MM.1S (cell line): Measurements from ENCODE around the gene MAN1C1.

ENCODE experiments used
- EZH2phosphoT487 ChIP-seq: fragments of 300-600 bp; sonication (generic); IDR thresholded peaks from 2 replicates; pipeline ENCODE4 v1.6.1; 2018; ENCODE audit warnings: antibody characterized with exemption, low read length
- TF ChIP-seq, protein P1 (sequence below): fragments of 300-600 bp; sonication (generic); IDR thresholded peaks from 2 replicates; pipeline ENCODE4 v1.5.1; 2016; ENCODE audit warnings: antibody characterized with exemption, low read length, mixed read lengths

DNA sequence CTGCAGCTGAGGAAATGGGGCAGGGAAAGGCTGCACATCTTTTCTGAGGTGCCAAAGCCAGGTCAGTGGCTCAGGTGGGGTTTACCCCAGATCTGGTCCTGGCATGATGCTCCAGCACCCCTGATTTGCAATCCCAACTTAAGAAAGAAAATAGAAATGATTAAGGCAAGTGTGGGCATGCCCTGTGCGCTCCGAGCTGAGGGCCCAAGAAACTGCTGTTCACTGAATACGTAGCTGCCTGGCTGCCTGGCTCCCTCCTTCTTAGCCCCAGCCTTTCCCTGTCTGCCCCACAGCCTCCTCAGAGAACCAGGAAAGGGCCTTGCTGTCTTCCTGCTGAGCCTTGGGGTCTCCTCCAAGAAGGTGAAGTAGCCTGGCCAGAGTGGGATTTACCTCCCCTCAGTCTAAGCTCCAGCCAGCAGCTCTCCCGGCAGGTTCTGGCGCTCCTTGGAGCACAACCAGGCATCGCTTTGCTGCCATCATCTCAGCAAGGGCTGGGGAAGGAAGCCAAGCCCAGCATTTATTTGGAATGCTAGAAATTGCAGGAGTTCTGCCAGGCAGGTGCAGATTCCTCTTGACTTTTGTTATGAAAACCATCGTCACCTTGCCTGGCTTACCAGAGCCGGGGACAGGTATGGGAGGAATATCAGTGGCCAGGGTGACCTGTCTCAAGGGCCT lies 132.1 kb downstream of the MAN1C1 start:
- TF ChIP-seq, protein P1, sequence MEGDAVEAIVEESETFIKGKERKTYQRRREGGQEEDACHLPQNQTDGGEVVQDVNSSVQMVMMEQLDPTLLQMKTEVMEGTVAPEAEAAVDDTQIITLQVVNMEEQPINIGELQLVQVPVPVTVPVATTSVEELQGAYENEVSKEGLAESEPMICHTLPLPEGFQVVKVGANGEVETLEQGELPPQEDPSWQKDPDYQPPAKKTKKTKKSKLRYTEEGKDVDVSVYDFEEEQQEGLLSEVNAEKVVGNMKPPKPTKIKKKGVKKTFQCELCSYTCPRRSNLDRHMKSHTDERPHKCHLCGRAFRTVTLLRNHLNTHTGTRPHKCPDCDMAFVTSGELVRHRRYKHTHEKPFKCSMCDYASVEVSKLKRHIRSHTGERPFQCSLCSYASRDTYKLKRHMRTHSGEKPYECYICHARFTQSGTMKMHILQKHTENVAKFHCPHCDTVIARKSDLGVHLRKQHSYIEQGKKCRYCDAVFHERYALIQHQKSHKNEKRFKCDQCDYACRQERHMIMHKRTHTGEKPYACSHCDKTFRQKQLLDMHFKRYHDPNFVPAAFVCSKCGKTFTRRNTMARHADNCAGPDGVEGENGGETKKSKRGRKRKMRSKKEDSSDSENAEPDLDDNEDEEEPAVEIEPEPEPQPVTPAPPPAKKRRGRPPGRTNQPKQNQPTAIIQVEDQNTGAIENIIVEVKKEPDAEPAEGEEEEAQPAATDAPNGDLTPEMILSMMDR = no peak
- TF ChIP-seq EZH2phosphoT487 = no peak
